ENCODE results near the gene GSTCD.

DNA sequence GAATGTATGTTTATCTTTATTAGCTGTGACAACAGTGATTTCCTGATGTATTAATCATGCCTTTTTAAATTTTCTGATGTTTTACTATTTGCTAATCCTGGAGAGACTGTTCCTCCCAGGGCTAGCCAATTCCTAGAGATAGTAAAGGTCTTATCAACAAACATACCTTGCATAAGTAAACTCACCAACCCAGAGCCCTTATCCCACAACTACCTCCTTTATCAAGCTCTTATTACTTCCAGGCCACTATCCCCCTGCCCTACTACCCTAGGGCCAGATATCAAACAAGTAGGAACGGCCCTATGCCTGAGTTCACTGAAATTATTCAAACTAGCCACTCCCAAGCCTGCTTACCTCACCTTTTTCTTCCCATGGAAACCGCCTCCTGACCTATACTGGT is 128.5 kb downstream of the GSTCD start:
- TF ChIP-seq KLF1 (tag by site-specific recombination; IDR thresholded peaks at IDR 0.05) (no peak), CTCF (tag by site-specific recombination; IDR thresholded peaks at IDR 0.05) (no peak)
